ENCODE results near the gene SUCLG2.

DNA sequence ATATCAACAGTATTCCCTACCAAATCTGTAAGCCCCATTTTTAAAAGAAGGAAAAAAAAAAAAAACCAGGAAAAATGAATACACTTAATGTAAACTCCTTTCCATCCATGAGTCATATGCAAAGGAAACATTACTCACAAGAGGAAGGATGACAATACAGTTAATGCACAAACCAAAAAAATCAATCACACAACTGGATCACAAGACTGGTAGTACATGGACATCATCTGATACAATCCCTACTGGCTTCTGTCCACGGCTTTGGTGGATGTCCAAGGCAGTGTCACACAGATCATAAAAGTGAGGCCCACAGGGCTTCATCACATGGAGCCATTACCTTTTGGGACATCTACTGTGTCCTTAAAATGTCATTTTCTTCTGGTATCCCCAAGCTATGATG is 44.0 kb downstream of the SUCLG2 start:
- TF ChIP-seq, protein P1, sequence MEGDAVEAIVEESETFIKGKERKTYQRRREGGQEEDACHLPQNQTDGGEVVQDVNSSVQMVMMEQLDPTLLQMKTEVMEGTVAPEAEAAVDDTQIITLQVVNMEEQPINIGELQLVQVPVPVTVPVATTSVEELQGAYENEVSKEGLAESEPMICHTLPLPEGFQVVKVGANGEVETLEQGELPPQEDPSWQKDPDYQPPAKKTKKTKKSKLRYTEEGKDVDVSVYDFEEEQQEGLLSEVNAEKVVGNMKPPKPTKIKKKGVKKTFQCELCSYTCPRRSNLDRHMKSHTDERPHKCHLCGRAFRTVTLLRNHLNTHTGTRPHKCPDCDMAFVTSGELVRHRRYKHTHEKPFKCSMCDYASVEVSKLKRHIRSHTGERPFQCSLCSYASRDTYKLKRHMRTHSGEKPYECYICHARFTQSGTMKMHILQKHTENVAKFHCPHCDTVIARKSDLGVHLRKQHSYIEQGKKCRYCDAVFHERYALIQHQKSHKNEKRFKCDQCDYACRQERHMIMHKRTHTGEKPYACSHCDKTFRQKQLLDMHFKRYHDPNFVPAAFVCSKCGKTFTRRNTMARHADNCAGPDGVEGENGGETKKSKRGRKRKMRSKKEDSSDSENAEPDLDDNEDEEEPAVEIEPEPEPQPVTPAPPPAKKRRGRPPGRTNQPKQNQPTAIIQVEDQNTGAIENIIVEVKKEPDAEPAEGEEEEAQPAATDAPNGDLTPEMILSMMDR (IDR thresholded peaks at IDR 0.05; ENCODE audit: low read length) = no peak
- TF ChIP-seq EZH2 (IDR thresholded peaks at IDR 0.05; ENCODE audit: borderline replicate concordance, low read length) = no peak

All from OCI-LY1 (cell line).